KMS-11 (cell line): ENCODE data around the gene CDCA4.
"Not testable (repeated sequence)": the region's sequence is repeated elsewhere in the genome, so short reads cannot be mapped to it uniquely, and the experiment has no call there.

Experiments used
- H2AFZ ChIP-seq: fragments of 200-600 bp; sonication (generic); 2 replicates; pipeline ENCODE4 v1.6.1; 2016; ENCODE audit warnings: antibody characterized with exemption, mixed run types, low read depth
- H3K27ac ChIP-seq: fragments of 200-600 bp; sonication (generic); 2 replicates; pipeline ENCODE4 v1.6.1; 2016; ENCODE audit warnings: mild to moderate bottlenecking, mixed run types
- H3K27me3 ChIP-seq: fragments of 200-600 bp; sonication (generic); 2 replicates; pipeline ENCODE4 v1.6.1; 2017; ENCODE audit warnings: mild to moderate bottlenecking, low read depth, mixed run types, moderate library complexity; ENCODE audit not compliant: insufficient read depth
- H3K36me3 ChIP-seq: fragments of 200-600 bp; sonication (generic); 2 replicates; pipeline ENCODE4 v1.6.1; 2017; ENCODE audit warnings: mild to moderate bottlenecking, mixed run types; ENCODE audit not compliant: insufficient read depth
- H3K4me1 ChIP-seq: fragments of 200-600 bp; sonication (generic); 2 replicates; pipeline ENCODE4 v1.6.1; 2016; ENCODE audit warnings: mild to moderate bottlenecking, low read depth, mixed run types; ENCODE audit not compliant: poor library complexity, severe bottlenecking
- H3K4me2 ChIP-seq: fragments of 200-600 bp; sonication (generic); 2 replicates; pipeline ENCODE4 v1.7.0; 2016; ENCODE audit warnings: mild to moderate bottlenecking, mixed run types
- H3K4me3 ChIP-seq: fragments of 200-600 bp; sonication (generic); IDR thresholded peaks from 2 replicates; pipeline ENCODE4 v1.6.1; 2017; ENCODE audit warnings: low read depth, low read length, mixed read lengths; ENCODE audit not compliant: insufficient read depth
- H3K79me2 ChIP-seq: fragments of 200-600 bp; sonication (generic); 2 replicates; pipeline ENCODE4 v1.6.1; 2016; ENCODE audit warnings: low read depth, mixed run types; ENCODE audit not compliant: insufficient read depth
- H3K9ac ChIP-seq: fragments of 200-600 bp; sonication (generic); 2 replicates; pipeline ENCODE4 v1.6.1; 2016; ENCODE audit warnings: mild to moderate bottlenecking, mixed run types
- H4K20me1 ChIP-seq: fragments of 200-600 bp; sonication (generic); 2 replicates; pipeline ENCODE4 v1.6.1; 2016; ENCODE audit warnings: mild to moderate bottlenecking, mixed run types; ENCODE audit not compliant: insufficient read depth
- CTCF ChIP-seq: fragments of 200-600 bp; sonication (generic); conservative IDR thresholded peaks from 2 replicates; pipeline ENCODE4 v1.6.1; 2017; ENCODE audit warnings: low read depth, mild to moderate bottlenecking, antibody characterized with exemption, low read length, moderate library complexity, mixed read lengths

Gene CDCA4

DNA sequence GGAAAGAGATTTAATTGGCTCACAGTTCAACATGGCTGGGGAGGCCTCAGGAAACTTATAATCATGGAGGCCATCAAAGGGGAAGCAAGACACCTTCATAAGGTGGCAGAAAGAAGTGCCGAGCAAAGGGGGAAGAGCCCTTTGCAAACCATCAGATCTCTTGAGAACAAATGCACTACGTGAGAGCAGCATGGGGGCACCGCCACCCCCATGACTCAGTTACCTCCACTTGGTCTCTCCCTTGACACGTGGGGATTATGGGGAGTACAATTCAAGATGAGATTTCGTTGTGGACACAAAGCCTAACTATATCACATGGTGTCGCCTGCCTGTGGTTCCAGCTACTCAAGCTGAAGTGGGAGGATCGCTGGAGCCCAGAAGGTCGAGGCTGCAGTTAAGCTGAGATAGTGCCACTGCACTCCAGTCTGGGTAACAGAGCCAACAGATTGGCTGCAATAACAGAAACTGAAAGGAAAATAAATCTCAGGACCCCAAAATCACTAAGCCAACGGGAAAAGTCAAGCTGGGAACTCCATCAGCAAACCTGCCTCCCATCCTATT is 10.0 kb upstream of the CDCA4 start:
- no peak overlapping the region for H3K4me2 ChIP-seq
- H3K9ac ChIP-seq, result no peak overlapping the region
- no peaks in the 10 kb centered on the region for H3K36me3 ChIP-seq
- H3K27ac ChIP-seq, result no peak overlapping the region
- TF ChIP-seq CTCF, result no peak
- H4K20me1 ChIP-seq, result no peaks in the 10 kb centered on the region
- H3K79me2 ChIP-seq, result no peaks in the 10 kb centered on the region
- H3K27me3 ChIP-seq, result no peaks in the 10 kb centered on the region
- H3K4me1 ChIP-seq, result peaks cover 9% of the 10 kb centered on the region
- no peak overlapping the region for H2AFZ ChIP-seq
- no peak overlapping the region for H3K4me3 ChIP-seq

DNA sequence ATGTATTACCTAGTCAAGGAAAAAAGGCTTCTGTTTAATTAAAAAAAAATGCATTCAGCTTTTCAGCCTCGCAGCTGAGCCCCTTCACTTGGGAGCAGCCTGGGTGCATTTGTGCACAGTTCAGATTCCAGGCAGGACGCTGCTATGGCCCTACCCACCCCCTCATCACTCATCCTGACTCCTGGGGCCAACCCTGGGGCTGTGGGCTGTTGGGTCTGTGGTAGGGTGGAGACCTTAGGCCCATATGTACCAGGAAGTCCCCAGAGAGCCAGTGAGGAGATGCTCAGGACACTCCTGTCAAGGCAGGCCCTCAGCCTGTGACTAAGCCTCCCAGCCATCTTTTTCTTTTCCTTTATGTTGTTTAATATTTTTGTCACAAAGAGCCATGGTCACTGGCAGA is 9.3 kb upstream of the CDCA4 start:
- Histone ChIP-seq H3K36me3 (no peaks in the 10 kb centered on the region), H3K27ac (no peak overlapping the region), H3K4me2 (no peak overlapping the region), H3K9ac (no peak overlapping the region), H3K27me3 (no peaks in the 10 kb centered on the region), H3K79me2 (no peaks in the 10 kb centered on the region), H2AFZ (no peak overlapping the region), H3K4me3 (no peak overlapping the region), H4K20me1 (no peaks in the 10 kb centered on the region), H3K4me1 (peaks cover 9% of the 10 kb centered on the region)
- TF ChIP-seq CTCF, result no peak

- H3K36me3 ChIP-seq, result no peaks in the 10 kb centered on the region
- no peak overlapping the region for H3K27ac ChIP-seq
- no peak overlapping the region for H2AFZ ChIP-seq
- H3K4me2 ChIP-seq, result no peak overlapping the region
- TF ChIP-seq CTCF, result no peak
- no peak overlapping the region for H3K4me3 ChIP-seq
- no peaks in the 10 kb centered on the region for H3K27me3 ChIP-seq
- no peaks in the 10 kb centered on the region for H3K79me2 ChIP-seq
- H3K4me1 ChIP-seq, result peaks cover 9% of the 10 kb centered on the region
- no peak overlapping the region for H3K9ac ChIP-seq
- H4K20me1 ChIP-seq, result no peaks in the 10 kb centered on the region
These were observed 8.5 kb upstream of the CDCA4 start for GRCh38 chr14:105029402-105029801.

DNA sequence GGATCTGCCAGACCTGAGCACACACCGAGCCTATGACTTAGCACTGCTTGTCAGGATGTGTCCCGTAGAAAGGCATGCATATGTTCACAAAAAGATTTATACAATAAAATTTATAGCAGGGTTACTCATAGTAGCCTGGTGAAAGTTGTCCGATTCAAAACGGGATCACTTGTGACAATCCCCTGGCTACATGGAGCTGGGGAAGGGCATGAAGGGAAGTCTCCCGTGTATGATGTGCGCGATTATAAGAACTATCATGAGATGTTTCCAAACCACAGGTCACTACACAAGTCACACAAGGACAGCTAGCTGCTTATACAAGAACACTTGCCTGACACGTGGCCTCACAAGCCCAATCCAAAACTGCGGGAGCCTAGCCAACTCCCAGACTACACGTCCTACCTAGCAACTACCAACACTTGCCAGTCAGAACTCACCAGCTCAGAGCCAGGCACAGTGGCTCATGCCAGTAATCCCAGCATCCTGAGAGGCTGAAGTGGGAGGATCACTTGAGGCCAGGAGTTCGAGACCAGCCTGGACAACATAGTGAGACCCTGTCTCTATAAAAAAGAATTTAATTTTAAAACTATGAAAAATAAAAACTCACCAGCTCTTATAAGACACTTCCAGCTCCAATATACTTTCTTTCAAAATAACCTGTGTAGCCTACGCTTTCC is 7.5 kb upstream of the CDCA4 start:
- Histone ChIP-seq H3K4me2 (no peak overlapping the region), H3K9ac (no peak overlapping the region), H3K4me3 (no peak overlapping the region), H3K27ac (no peak overlapping the region), H4K20me1 (no peaks in the 10 kb centered on the region), H3K27me3 (no peaks in the 10 kb centered on the region), H3K4me1 (peaks cover 9% of the 10 kb centered on the region), H3K36me3 (no peaks in the 10 kb centered on the region), H2AFZ (no peak overlapping the region), H3K79me2 (no peaks in the 10 kb centered on the region)
- TF ChIP-seq CTCF, result no peak

GRCh38 chr14:105027718-105028117 is 6.8 kb upstream of the CDCA4 start:
- not testable (repeated sequence) for H3K27ac ChIP-seq, H3K9ac ChIP-seq, H2AFZ ChIP-seq

More at GRCh38 chr14:105027718-105028117, 6.8 kb upstream of the CDCA4 start:
- H3K27me3 ChIP-seq, H3K4me3 ChIP-seq, H3K79me2 ChIP-seq, H3K36me3 ChIP-seq, H4K20me1 ChIP-seq, H3K4me1 ChIP-seq, H3K4me2 ChIP-seq: not testable (repeated sequence)
